ENCODE results near the gene RNF141.

Gene RNF141

GRCh38 chr11:10500757-10501684, 40.0 kb downstream of the RNF141 start:
- no peak for DNase-seq (ENCODE audit: low read depth)
- TF ChIP-seq CTCF (IDR thresholded peaks at IDR 0.05; ENCODE audit: low read length, missing control alignments), result no peak
- no peak overlapping the region for H3K4me3 ChIP-seq (replicated peaks; ENCODE audit: low read depth, low read length)

- no peak for TF ChIP-seq CTCF (IDR thresholded peaks at IDR 0.05; ENCODE audit: low read length, missing control alignments)
- no peak overlapping the region for H3K4me3 ChIP-seq (replicated peaks; ENCODE audit: low read depth, low read length)
- DNase-seq (ENCODE audit: low read depth), result no peak
Measured at GRCh38 chr11:10499874-10500601, 40.9 kb downstream of the RNF141 start.

GRCh38 chr11:10499452-10499851, 41.5 kb downstream of the RNF141 start:
- no peak for TF ChIP-seq CTCF (IDR thresholded peaks at IDR 0.05; ENCODE audit: low read length, missing control alignments)
- DNase-seq (ENCODE audit: low read depth), result no peak
- H3K4me3 ChIP-seq (replicated peaks; ENCODE audit: low read depth, low read length), result no peak overlapping the region

- TF ChIP-seq CTCF (IDR thresholded peaks at IDR 0.05; ENCODE audit: low read length, missing control alignments), result no peak
- no peak for DNase-seq (ENCODE audit: low read depth)
- H3K4me3 ChIP-seq (replicated peaks; ENCODE audit: low read depth, low read length), result no peak overlapping the region
Measured at GRCh38 chr11:10498426-10499250, 42.3 kb downstream of the RNF141 start.

- H3K4me3 ChIP-seq (replicated peaks; ENCODE audit: low read depth, low read length), result no peak overlapping the region
- no peak for DNase-seq (ENCODE audit: low read depth)
- TF ChIP-seq CTCF (IDR thresholded peaks at IDR 0.05; ENCODE audit: low read length, missing control alignments), result no peak
Measured at GRCh38 chr11:10498022-10498400, 43.0 kb downstream of the RNF141 start.

GRCh38 chr11:10497371-10498021, 43.5 kb downstream of the RNF141 start:
- no peak for DNase-seq (ENCODE audit: low read depth)
- no peak overlapping the region for H3K4me3 ChIP-seq (replicated peaks; ENCODE audit: low read depth, low read length)

More at GRCh38 chr11:10497371-10498021, 43.5 kb downstream of the RNF141 start:
- no peak for TF ChIP-seq CTCF (IDR thresholded peaks at IDR 0.05; ENCODE audit: low read length, missing control alignments)
